A673 (cell line): ENCODE measurements around the gene RBMS1.

Experiments
- EZH2 ChIP-seq: fragments of 200-600 bp; sonication (generic); IDR thresholded peaks from 2 replicates; pipeline ENCODE4 v1.6.1; 2017; ENCODE audit warnings: borderline replicate concordance, low read depth, mild to moderate bottlenecking, mixed read lengths, antibody characterized with exemption, low read length; ENCODE audit not compliant: poor library complexity, severe bottlenecking
- TF ChIP-seq, protein P1 (sequence below): fragments of 300-800, 200-600 bp; sonication (generic); conservative IDR thresholded peaks from 2 replicates; pipeline ENCODE4 v1.5.1; 2017; ENCODE audit warnings: low read depth, mild to moderate bottlenecking, antibody characterized with exemption, low read length, moderate library complexity, mixed read lengths

- TF ChIP-seq, protein P1, sequence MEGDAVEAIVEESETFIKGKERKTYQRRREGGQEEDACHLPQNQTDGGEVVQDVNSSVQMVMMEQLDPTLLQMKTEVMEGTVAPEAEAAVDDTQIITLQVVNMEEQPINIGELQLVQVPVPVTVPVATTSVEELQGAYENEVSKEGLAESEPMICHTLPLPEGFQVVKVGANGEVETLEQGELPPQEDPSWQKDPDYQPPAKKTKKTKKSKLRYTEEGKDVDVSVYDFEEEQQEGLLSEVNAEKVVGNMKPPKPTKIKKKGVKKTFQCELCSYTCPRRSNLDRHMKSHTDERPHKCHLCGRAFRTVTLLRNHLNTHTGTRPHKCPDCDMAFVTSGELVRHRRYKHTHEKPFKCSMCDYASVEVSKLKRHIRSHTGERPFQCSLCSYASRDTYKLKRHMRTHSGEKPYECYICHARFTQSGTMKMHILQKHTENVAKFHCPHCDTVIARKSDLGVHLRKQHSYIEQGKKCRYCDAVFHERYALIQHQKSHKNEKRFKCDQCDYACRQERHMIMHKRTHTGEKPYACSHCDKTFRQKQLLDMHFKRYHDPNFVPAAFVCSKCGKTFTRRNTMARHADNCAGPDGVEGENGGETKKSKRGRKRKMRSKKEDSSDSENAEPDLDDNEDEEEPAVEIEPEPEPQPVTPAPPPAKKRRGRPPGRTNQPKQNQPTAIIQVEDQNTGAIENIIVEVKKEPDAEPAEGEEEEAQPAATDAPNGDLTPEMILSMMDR, result no peak
- no peak for TF ChIP-seq EZH2
These were observed 243.7 kb downstream of the RBMS1 start for GRCh38 chr2:160249876-160250275.
